ENCODE results near the gene SUSD4. TPM values are rescaled to one million over a fixed set of nuclear protein-coding genes. Genes with fewer than 3 reads are reported as not detected.

Gene SUSD4
- polyA plus RNA-seq, 6 donors from 2014 or later, result not detected

DNA sequence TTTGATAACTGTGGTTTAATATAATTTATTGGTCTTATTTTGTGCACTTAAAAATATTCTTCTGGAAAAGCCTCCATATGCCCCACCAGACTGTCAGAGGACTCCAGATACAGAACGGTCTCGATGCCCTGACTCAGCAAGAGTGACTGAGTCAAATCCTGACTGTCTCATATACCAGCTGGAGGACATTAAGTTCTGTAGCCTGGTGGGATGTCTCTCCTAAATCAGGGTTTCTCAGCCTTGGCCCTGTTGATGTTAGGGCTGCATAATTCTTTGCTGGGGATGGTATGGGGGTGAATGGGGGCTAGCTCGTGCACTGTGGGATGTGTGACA, 153.2 kb downstream of the SUSD4 start:
- no peaks in the 10 kb centered on the region for H3K9me3 Mint-ChIP-seq
- peak overlapping the region in 1 of 6 donors; percentile 69 for H3K27ac Mint-ChIP-seq
- peaks cover 9 to 42% (median 31%) of the 10 kb centered on the region in 3 donors for H3K27me3 Mint-ChIP-seq
- no peaks in the 10 kb centered on the region for H3K4me1 Mint-ChIP-seq
- no peak for ATAC-seq (ENCODE audit: low read depth in 2 of 2)
- DNase-seq, result no peak
- no peaks in the 10 kb centered on the region for H3K36me3 Mint-ChIP-seq
- H3K4me3 Mint-ChIP-seq, result no peak overlapping the region

DNA sequence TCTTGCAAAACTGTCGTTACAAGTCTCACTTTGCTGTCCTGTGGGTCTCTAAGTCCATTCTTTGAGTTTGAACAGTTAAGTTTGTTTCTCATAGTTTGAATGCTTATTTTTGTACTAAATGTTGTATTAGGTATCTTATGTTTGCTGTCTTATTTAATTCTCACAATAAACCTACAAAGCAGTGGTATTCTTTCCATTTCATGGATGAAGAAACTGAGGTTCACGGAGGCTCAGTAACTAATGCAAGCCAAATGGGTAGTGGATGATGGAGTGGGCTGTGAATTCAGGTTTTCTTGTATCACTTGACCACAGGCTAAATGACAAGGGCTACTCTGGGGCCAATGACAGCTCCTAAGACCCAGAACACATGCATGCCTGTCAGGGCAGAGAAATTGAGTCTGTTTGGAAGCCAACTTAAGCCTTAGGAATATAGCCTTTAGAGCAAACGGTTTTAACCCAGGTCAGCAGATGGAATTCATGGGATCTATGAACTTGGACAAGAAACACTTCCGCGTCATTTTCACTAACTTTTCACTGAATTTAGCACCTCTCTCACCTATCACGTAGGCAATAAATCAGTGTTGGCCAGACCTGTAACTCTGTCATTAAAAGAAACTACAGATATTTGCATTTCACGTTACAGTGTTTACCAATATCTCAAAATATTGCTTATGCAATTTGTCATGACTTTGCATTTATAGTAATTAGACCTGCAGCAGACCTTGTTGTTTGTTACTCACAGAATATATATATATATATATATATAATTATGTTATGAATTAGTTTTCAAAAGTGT, 153.8 kb downstream of the SUSD4 start:
- H3K9me3 Mint-ChIP-seq, result no peaks in the 10 kb centered on the region
- no peaks in the 10 kb centered on the region for H3K4me1 Mint-ChIP-seq
- no peak overlapping the region for H3K27ac Mint-ChIP-seq
- ATAC-seq (ENCODE audit: low read depth in 2 of 2) (no peak), DNase-seq (no peak)
- no peaks in the 10 kb centered on the region for H3K36me3 Mint-ChIP-seq
- no peak overlapping the region for H3K4me3 Mint-ChIP-seq
- peaks cover 13 to 48% (median 35%) of the 10 kb centered on the region in 3 donors for H3K27me3 Mint-ChIP-seq

DNA sequence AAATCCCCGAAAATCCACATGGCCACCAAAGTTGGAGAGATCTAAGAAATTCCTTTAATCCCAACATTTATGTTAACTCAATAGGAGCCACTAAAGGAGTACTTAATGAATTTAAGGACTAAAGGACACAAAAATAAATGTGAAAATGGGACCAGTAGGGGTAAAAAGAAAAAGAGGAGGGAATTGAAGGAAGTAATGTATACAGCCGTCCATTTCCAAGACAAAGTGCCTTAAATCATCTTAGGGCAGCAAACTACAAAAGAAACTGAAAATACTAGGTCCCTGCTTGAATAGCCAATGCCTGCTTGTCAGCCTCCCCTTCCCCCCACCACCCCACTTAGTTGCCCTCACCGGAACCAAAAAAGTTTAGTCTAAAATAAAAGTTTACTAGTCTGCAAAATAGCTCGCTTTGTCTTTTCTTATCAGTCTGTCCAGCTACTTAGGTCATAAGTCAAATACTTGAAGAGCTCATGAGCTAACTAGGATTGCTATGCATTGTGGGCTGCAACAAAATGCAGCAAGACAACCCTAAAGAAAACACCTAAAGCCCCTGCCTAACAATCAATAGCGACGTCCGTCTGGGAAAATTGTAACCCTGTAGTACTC, 154.6 kb downstream of the SUSD4 start:
- ATAC-seq (ENCODE audit: low read depth in 2 of 2), result no peak
- Mint-ChIP-seq H3K27ac (no peak overlapping the region), H3K36me3 (no peaks in the 10 kb centered on the region), H3K27me3 (peaks cover 13 to 47% (median 31%) of the 10 kb centered on the region in 3 donors), H3K4me3 (no peak overlapping the region), H3K4me1 (no peaks in the 10 kb centered on the region), H3K9me3 (no peaks in the 10 kb centered on the region)
- DNase-seq, result no peak

DNA sequence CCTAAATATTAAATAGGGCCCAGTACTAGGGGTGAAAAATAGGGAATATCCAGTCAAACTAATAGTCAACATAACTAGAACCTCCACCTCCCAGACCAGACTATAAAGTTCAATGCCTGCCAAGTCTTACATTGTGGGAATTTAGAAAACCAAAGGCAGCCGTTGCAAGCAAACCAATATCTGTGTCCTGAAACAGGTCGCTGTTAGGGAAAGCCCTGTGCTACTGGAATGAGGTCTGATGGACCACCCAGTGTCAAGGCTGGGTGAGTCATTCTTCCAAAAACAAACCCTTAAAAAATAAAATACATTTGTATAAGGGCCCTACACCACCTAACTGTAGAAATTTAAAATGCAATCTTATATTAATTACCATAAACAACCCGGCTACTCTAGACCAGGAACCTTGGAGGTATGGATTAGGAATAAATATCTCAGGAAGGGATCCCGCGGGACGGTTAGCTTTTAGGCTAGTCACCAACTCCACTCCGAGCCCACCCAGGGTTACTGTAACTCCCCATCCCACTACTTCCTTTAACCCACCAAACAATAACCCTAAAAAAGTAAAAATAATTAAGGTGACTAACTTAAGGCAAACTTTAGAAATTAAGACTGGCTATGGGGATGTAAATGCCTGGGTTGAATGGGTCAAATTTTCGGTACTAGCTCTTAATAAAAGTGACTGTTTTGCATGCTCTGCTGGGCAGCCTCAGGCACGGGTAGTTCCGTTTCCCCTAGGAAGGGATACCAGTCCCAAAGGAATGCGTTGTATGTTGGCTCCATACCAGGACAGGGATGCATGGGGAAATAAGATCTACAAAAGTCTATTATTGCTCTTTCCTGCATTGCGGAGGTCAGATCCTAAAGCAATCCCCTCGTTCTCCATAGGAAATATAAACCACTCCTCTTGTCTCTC, 155.6 kb downstream of the SUSD4 start:
- DNase-seq, result no peak
- H3K9me3 Mint-ChIP-seq, result no peaks in the 10 kb centered on the region
- H3K4me3 Mint-ChIP-seq, result no peak overlapping the region
- no peak for ATAC-seq (ENCODE audit: low read depth in 2 of 2)
- no peaks in the 10 kb centered on the region for H3K36me3 Mint-ChIP-seq
- H3K27ac Mint-ChIP-seq, result no peak overlapping the region
- peaks cover 13 to 46% (median 33%) of the 10 kb centered on the region in 3 donors for H3K27me3 Mint-ChIP-seq
- H3K4me1 Mint-ChIP-seq, result no peaks in the 10 kb centered on the region

DNA sequence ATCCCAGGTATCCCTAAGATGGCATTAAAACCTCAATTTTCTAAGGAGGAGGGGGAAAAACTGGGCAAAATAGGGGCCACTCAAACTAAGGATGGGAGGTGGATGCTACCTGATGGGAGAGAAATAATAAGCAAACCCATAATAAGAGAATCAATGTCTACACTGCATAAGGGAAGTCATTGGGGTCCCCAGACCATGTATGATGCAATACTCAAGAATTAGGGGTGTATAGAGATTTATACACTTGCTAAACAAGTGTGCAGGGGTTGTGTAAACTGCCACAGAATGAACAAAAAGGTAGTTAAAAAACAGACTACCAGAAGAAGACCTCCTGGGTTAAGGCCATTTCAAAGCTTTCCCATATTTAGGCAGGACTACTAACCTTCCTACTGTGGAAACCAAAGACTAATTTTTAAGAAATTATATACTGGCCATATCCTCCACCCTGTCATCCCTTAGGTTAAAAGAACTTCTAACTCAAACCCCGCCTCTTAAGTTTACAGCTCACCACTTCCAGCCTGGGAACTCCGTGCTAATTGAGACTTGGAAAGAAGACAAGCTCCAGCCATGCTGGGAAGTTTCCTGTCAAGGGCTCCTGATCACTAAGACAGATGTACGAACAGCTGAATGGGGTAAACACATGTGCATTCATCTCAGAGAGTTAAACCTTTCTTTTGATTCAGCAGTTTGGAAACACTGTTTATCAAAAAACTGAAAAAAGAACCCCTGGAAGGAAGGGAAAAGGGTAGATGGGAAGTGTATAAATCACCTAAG, 156.5 kb downstream of the SUSD4 start:
- Mint-ChIP-seq H3K27me3 (peaks cover 13 to 40% (median 37%) of the 10 kb centered on the region in 3 donors), H3K36me3 (no peaks in the 10 kb centered on the region), H3K4me3 (no peak overlapping the region), H3K9me3 (no peaks in the 10 kb centered on the region), H3K4me1 (no peaks in the 10 kb centered on the region), H3K27ac (no peak overlapping the region)
- ATAC-seq (ENCODE audit: low read depth in 2 of 2) (no peak), DNase-seq (no peak)

DNA sequence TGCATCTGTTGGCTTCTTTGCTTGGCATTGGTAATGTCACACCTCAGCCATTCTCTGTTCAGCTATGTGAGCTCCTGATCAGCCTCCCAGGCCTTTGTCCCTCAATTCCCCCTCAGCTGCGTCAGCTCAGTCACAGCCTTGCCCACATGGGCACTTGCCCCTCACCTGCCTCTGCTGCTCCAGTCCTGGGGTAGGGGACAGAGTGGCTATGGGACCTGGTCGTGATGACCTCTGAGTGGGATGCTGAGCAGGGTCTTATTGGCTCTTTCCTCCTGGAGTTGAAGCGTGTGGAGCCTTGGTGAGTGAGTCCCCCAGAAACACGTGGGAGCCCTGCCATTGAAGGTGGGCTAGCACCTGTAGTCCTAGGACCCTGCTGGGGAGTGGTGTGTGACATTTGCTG, 159.6 kb downstream of the SUSD4 start:
- Mint-ChIP-seq H3K4me3 (peak overlapping the region in 1 of 8 donors; percentile 10), H3K27ac (no peak overlapping the region), H3K9me3 (peaks cover 0 to 5% (median 0%) of the 10 kb centered on the region in 7 donors), H3K36me3 (no peaks in the 10 kb centered on the region), H3K27me3 (peaks cover 19 to 45% (median 44%) of the 10 kb centered on the region in 3 donors), H3K4me1 (no peaks in the 10 kb centered on the region)
- no peak for DNase-seq
- no peak for ATAC-seq (ENCODE audit: low read depth in 2 of 2)

DNA sequence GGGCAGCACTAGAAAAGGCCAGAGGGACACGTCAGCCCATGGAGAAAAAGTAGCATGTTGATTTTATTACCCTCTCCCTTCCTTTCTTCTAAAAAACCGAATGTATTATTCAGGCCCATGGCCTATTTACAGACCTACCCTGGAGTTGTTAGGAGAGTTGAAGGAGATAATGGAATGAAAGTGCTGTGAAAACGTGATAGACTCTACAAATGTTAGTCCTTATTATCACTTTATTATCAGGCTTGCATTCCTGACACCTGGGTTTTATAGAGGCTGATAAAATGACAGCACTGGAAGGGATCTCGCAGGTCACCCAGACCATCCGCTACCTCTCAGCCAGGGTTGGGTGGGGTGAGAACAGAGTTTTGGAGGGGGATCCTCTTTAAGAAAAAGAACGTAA, 160.3 kb downstream of the SUSD4 start:
- no peaks in the 10 kb centered on the region for H3K4me1 Mint-ChIP-seq
- no peak for DNase-seq
- no peak overlapping the region for H3K4me3 Mint-ChIP-seq
- peaks cover 14 to 39% (median 38%) of the 10 kb centered on the region in 3 donors for H3K27me3 Mint-ChIP-seq
- no peak overlapping the region for H3K27ac Mint-ChIP-seq
- peaks cover 0 to 5% (median 0%) of the 10 kb centered on the region in 7 donors for H3K9me3 Mint-ChIP-seq
- ATAC-seq (ENCODE audit: low read depth in 2 of 2), result no peak
- no peaks in the 10 kb centered on the region for H3K36me3 Mint-ChIP-seq

DNA sequence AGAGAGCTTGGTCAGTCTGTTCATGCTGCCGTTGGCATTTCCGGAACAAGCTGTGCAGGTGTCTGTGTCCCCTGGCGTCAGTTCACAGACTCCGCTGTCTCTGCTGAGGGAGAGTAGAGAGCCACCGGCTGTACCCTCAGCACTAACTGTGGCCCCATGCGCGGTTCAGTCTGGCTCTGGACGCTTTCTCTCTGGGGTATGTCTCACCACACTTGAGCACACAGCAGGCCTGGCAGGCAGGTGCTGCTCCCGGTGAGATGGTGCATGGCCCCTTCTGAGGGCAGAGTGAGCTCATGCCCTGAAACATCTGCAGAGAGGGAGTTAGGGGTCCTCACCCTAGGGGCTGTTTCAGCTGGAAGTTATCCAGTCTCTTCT, 161.0 kb downstream of the SUSD4 start:
- Mint-ChIP-seq H3K4me1 (no peaks in the 10 kb centered on the region), H3K27ac (no peak overlapping the region), H3K9me3 (peaks cover 0 to 5% (median 0%) of the 10 kb centered on the region in 7 donors), H3K36me3 (no peaks in the 10 kb centered on the region), H3K27me3 (peaks cover 13 to 44% (median 40%) of the 10 kb centered on the region in 3 donors), H3K4me3 (no peak overlapping the region)
- ATAC-seq (ENCODE audit: low read depth in 2 of 2) (no peak), DNase-seq (no peak)

DNA sequence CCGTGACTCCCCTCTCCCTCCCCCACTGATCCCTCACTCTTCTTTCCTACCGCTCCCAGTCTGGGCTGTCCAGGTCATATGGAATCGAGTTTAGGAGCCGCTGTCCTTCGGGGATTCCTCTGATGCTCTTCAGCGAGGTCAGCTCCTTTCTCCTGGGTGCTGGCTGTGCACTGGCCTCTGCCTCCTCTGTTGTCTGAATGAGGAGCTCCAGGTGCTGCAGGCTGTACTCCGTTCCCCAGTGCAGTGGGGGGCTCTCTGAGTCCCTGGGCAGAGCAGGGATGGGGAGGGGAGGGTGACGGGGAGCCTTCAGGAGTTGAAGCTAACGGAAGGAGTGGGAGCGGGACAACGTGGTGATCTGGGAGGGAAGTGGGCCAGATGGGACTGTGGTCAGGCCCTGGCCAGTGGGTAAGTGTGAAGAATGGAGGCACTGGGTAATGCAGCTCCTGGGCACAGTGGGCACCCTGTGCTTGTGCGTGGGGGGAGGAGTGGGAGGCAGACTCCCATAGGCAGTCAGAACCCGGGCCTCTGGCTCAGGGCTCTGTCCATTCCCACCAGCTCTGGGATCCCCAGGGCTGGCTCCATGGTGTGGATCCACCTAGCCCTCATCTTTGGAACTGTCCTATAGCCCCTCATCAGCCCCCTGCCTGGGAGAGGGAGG, 161.5 kb downstream of the SUSD4 start:
- DNase-seq (no peak), ATAC-seq (ENCODE audit: low read depth in 2 of 2) (no peak)
- H3K9me3 Mint-ChIP-seq, result peaks cover 0 to 5% (median 0%) of the 10 kb centered on the region in 7 donors
- no peak overlapping the region for H3K4me3 Mint-ChIP-seq
- no peaks in the 10 kb centered on the region for H3K4me1 Mint-ChIP-seq
- H3K27me3 Mint-ChIP-seq, result peaks cover 13 to 49% (median 45%) of the 10 kb centered on the region in 3 donors
- no peaks in the 10 kb centered on the region for H3K36me3 Mint-ChIP-seq
- peak overlapping the region in 1 of 6 donors; percentile 13 for H3K27ac Mint-ChIP-seq

DNA sequence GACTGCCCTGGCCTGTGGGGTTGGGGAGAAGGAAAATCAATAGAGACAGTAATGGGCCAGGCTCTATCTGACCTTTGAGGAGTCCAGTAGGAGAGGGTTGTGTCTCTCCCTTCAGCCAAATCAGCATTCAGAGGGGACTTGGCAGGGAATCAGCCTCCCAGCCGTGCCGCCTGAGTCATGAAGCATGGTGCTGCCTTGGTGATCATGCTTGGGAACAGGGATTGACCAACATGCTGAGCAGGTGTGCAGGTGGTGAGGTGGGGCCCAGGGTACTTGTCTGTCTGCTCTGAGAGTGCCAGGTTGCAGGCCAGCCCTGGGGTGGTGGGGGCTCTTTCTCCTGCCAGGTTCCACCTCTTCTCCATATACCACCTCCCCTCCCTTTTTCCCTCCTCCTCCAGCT, 162.0 kb downstream of the SUSD4 start:
- ATAC-seq (ENCODE audit: low read depth in 2 of 2), result no peak
- H3K36me3 Mint-ChIP-seq, result no peaks in the 10 kb centered on the region
- DNase-seq, result no peak
- peaks cover 13 to 52% (median 50%) of the 10 kb centered on the region in 3 donors for H3K27me3 Mint-ChIP-seq
- no peak overlapping the region for H3K27ac Mint-ChIP-seq
- H3K4me1 Mint-ChIP-seq, result no peaks in the 10 kb centered on the region
- peaks cover 0 to 5% (median 0%) of the 10 kb centered on the region in 7 donors for H3K9me3 Mint-ChIP-seq
- no peak overlapping the region for H3K4me3 Mint-ChIP-seq

DNA sequence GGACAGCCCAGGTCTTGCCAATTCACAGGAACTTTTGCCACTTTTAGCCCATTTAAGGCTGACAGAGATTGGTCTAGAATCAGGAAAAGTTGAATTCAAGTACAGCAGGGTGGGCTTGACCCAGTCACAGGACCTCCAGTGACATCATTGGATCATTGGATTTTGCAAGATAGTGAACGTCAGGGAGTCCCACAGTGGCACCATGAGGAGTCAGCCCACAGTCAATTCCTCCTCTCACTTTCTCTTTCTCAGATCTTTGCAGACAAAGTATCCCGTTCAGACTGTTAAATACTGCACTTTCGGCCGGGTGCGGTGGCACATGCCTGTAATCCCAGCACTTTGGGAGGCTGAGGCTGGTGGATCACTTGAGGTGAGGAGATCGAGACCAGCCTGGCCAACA, 163.1 kb downstream of the SUSD4 start:
- Mint-ChIP-seq H3K4me1 (no peaks in the 10 kb centered on the region), H3K36me3 (no peaks in the 10 kb centered on the region), H3K4me3 (no peak overlapping the region), H3K27ac (no peak overlapping the region), H3K9me3 (peaks cover 0 to 5% (median 0%) of the 10 kb centered on the region in 7 donors), H3K27me3 (peaks cover 13 to 52% (median 52%) of the 10 kb centered on the region in 3 donors)
- ATAC-seq (ENCODE audit: low read depth in 2 of 2) (no peak), DNase-seq (no peak)

DNA sequence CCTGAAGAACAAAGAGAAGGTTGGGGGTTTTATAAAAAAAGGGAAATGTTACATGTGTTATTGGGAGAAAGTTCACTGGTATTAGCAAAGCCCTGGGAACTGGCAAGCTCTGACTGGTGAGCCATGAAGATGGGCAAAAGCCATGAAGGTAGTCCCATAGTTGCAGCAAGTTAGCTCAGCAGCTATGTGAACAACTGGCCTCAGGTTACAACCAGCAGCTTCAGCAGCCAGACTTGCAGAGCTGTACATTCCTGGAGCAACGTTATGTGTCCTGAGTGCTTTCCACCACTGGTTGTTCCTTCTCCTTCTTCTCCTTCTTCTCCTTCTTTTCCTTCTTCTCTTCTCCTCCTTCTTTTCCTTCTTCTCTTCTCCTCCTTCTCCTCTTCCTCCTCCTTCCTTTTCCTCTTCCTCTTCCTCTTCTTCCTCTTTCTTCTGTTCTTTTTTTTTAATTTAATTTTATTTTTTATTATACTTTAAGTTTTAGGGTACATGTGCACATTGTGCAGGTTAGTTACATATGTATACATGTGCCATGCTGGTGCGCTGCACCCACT, 164.8 kb downstream of the SUSD4 start:
- H3K27ac Mint-ChIP-seq, result no peak overlapping the region
- no peak for DNase-seq
- no peaks in the 10 kb centered on the region for H3K36me3 Mint-ChIP-seq
- no peak overlapping the region for H3K4me3 Mint-ChIP-seq
- peaks cover 14 to 47% (median 44%) of the 10 kb centered on the region in 3 donors for H3K27me3 Mint-ChIP-seq
- H3K9me3 Mint-ChIP-seq, result peaks cover 0 to 5% (median 0%) of the 10 kb centered on the region in 7 donors
- no peaks in the 10 kb centered on the region for H3K4me1 Mint-ChIP-seq
- ATAC-seq (ENCODE audit: low read depth in 2 of 2), result no peak
